Measurements from ENCODE around the gene DGCR8. TPM values are rescaled to one million over a fixed set of nuclear protein-coding genes. Genes with fewer than 3 reads are reported as not detected.

Gene DGCR8
- total RNA-seq, 1 donor from 2014 or later, result 26.5 TPM

DNA sequence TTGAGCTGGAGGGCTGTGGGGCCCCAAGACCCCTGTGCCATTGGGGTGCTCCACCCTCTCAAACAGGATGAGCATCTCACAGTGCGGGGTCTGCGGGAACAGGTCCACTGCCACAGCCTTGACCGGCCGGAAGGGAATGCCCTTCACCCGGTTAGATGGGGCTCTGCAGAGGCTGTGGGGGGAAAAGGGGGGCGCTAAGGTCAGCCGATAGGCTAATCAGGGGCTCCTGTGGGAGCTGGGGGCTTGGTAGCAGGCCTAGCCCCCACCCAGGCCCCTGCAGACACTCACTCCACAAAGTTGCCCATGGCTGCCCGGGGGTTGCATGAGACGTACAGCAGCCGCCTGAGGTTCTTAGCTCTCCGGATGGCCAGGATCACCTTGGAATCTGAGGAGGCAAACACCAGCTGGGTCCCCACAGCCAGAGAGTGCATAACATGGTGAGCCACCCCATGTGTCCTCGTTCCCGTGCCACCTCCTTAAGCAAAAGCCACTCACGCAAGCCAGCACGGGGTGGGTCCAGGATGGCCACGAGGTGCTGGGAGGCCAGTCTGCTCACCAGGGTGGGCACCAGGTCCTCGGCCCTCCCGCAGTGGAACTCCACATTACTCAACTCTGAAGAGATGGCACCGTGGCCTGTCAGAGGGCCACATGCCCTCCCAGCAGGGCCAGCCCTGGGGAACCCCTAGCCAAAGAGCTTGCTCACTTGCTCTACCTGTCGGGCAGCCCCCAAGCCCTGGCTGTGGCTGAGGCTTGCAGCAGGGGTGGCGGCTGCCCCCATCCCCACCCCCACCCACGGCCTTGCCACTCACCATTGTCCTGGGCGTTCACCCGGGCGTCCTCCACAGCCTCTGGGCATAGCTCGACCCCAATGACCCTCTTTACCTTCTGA, 32.8 kb downstream of the DGCR8 start:
- DNase-seq (ENCODE audit: low read depth), result no peak

DNA sequence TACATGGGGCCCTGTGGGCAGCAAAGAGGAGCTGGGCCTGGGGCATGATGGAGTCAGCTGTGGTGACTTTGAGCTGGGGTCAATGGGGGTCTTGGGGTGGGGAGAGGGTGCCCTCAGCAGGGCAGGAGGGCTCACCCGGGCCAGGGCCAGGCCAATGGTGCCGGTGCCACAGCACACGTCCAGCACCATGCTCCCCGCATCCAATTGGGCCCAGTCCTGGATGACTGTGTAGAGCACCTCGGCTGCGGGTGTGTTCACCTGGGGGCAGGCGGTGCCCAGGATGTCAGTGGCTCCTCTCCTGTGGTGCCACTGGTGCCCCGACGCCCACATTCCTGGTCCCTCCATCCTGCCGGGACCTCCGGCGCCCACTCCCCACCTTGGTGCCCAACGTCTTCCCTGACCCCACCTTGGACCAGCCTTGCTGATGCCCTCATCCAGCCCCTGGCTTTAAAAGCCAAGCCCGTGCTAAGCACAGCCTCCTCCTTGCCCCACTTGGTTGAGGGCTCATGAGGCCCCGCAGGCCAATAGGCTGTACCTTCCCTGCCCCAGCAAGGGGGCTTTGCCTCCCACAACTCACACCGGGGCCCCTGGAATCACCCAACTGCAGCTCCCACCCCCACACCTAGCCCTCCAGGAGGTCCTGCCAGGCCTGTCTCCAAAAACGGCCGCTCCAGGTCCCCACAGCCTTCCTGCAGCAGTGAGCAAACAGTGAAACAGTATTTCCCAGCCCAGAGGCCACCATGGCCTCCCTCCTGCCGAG, 33.7 kb downstream of the DGCR8 start:
- H3K4me3 ChIP-seq (ENCODE audit: low read depth, low read length), result no peak overlapping the region
- TF ChIP-seq, protein P1, sequence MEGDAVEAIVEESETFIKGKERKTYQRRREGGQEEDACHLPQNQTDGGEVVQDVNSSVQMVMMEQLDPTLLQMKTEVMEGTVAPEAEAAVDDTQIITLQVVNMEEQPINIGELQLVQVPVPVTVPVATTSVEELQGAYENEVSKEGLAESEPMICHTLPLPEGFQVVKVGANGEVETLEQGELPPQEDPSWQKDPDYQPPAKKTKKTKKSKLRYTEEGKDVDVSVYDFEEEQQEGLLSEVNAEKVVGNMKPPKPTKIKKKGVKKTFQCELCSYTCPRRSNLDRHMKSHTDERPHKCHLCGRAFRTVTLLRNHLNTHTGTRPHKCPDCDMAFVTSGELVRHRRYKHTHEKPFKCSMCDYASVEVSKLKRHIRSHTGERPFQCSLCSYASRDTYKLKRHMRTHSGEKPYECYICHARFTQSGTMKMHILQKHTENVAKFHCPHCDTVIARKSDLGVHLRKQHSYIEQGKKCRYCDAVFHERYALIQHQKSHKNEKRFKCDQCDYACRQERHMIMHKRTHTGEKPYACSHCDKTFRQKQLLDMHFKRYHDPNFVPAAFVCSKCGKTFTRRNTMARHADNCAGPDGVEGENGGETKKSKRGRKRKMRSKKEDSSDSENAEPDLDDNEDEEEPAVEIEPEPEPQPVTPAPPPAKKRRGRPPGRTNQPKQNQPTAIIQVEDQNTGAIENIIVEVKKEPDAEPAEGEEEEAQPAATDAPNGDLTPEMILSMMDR (conservative IDR thresholded peaks at IDR 0.05; ENCODE audit: low read depth, low read length), result no peak
- DNase-seq (ENCODE audit: low read depth), result no peak

More for the DNA sequence above, 32.8 kb downstream of the DGCR8 start:
- TF ChIP-seq, protein P1 (conservative IDR thresholded peaks at IDR 0.05; ENCODE audit: low read depth, low read length), result no peak
- no peak overlapping the region for H3K4me3 ChIP-seq (ENCODE audit: low read depth, low read length)

DNA sequence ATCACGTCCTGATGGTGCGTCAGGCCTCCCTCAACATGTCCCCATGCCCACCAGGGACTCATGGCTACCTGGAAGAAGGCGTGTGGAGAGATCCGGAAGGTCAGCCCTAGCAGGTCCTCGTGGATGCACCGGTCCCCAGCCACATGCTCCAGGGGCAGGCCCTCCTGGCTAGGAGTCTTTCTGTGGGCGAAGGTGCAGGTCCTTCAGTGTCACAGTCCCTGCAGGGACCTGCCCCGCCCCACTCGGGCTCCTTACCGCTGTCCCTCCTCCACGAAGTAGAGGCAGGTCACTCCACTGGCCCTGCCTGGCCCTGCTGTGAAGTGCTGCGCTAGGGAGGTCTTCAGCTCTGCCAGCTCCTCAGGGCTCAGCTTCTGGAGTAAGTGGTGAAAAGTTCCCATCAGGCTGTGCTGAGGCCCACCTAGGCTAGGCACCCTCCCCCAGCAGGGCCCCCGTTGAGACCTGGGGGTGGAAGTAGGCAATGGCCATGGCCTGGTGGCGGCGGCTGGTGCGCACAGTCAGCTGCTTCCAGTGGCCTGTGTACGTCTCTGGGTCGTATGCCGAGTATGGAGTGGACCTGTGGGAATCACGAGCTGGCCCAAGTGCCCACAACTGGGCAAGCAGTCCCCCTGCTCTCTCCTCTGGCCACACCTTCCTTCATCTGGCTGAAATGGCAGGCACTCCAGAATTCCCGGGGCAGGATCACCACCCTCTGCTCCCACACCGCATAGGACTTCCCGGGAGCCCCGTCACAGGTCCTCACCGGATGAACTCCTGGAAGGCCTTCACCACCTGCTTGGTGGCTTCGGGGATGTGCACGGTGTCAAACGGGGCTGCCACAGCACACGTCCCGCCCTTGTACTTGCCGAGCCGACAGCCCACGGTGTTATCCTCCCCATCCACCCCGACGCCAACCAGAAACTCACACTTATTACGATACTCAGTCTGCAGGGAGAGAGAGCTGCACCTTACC, 34.8 kb downstream of the DGCR8 start:
- H3K4me3 ChIP-seq (ENCODE audit: low read depth, low read length), result no peak overlapping the region
- no peak for DNase-seq (ENCODE audit: low read depth)
- TF ChIP-seq, protein P1 (conservative IDR thresholded peaks at IDR 0.05; ENCODE audit: low read depth, low read length), result no peak

DNA sequence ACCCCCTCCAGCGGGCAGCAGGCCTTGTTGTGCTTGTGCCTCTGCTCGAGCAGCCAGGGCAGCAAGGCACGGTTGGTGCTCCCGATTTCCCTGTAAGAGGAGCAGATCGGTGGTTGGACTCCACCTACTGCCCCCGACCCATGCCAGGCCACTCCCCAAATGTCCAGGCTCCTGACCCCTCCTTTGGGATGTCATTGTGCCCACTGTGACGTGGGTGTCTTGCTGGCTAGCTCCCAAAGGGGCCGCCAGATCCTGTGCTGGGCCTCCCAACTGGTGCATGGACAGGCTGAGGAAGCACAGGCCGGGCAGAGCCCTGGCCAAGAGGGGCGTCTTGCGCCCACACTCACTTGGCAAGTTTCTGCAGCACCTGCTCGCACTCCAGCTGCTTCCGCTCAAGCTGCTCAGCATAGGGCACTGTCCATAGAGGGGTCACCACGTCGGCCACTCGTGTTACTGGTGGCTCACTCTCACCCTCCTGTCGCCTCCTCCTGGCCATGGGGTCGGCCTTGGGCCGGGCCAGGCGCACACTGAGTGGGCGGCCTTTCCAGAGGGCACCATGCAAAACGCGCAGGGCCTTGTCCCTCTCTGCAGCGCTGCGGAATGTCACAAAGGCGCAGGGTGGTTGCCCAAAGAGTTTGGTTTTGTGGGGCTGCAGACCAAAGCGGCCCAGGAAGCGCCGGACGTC, 35.8 kb downstream of the DGCR8 start, which contains the start of gene RANBP1:
Gene RANBP1, plus strand, starts transcription at position 414 of the 685 bp plus-strand sequence. Its CDS starts 81 bp downstream, at position 495.
- TF ChIP-seq, protein P1 (conservative IDR thresholded peaks at IDR 0.05; ENCODE audit: low read depth, low read length), result no peak
- DNase-seq (ENCODE audit: low read depth), result no peak
- H3K4me3 ChIP-seq (ENCODE audit: low read depth, low read length), result peak within 1 kb of the TSS; percentile 95

DNA sequence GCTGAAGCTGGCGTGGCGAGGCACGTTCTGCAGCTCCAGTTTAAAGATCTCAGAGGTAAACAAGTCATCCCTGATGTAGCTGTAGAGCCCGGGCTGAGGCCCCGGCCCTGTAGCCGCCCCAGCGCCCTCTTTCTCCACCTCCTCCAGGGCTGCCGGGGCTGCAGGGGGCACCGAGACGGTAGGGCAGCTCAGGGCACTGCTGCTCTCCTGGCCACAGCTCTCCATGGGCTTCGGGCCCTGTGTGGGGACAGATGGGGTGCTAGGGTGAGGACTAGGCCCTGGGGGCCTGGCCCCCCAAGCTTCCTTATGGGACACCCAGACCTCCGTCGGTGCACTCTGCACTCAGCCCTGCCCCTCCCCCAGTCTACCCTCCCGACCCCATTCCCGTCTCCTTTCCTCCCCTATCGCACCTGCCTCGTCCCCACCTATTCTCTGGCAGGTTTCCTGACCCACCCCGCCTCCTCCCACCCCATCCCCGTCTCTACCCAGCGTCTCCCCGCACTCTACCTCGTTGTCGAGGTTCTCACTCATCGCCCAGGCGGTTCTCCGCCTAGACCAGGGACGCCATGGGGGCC, 36.4 kb downstream of the DGCR8 start:
- no peak for DNase-seq (ENCODE audit: low read depth)
- peak overlapping the region; percentile 95 for H3K4me3 ChIP-seq (ENCODE audit: low read depth, low read length)
- TF ChIP-seq, protein P1 (conservative IDR thresholded peaks at IDR 0.05; ENCODE audit: low read depth, low read length), result no peak
